ENCODE data around the gene RPN2.

RPN2 gene

GRCh38 chr20:37220731-37221130 lies 41.6 kb downstream of the RPN2 start:
- TF ChIP-seq CTCF (IDR thresholded peaks at IDR 0.05) = no peak

DNA sequence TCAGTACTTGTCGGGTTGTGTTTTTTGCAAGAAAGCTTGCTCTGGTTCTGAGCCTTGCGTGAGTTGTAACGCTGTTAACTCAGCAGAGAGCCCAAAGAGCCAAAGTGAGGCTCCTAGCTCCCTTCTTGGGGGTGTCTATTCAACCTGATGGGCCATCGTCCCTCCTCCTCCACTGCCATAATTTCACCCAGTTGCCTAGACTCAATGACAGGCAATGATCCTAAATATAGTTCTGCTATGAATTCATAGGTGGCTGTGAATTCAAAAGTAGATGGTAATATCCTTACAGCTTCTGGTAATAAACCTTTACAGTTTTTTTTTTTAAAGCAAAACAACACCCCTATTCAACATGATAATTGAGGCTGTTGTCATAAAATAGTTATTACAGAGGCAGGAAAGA lies 43.0 kb downstream of the RPN2 start:
- no peak for TF ChIP-seq CTCF (IDR thresholded peaks at IDR 0.05)

- no peak for TF ChIP-seq CTCF (IDR thresholded peaks at IDR 0.05)
These were observed 43.9 kb downstream of the RPN2 start for GRCh38 chr20:37223053-37223452.

DNA sequence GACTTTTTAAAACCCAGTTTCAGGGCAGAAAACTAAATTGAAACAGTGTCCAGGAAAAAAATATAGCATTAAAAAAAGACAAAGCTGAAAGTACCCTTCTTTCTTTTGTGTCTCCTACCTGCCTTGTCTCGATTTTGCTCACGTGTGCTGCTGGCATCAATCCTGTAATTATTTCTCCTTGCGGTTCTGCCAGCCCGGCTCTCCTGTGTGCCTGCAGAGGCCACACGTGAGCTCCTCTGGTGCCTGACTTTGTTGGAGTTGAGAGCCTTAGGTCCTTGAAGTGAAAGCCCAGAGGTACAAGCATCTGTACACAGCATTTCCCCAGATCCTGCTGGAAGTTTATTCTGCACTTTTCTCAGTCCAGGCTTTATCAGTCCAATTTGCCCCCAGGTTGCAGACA lies 46.0 kb downstream of the RPN2 start:
- TF ChIP-seq CTCF (IDR thresholded peaks at IDR 0.05) = no peak; the same call in 1 of the 2 replicates

- TF ChIP-seq CTCF (IDR thresholded peaks at IDR 0.05) = no peak
These were observed 47.8 kb downstream of the RPN2 start for GRCh38 chr20:37226889-37227288.

DNA sequence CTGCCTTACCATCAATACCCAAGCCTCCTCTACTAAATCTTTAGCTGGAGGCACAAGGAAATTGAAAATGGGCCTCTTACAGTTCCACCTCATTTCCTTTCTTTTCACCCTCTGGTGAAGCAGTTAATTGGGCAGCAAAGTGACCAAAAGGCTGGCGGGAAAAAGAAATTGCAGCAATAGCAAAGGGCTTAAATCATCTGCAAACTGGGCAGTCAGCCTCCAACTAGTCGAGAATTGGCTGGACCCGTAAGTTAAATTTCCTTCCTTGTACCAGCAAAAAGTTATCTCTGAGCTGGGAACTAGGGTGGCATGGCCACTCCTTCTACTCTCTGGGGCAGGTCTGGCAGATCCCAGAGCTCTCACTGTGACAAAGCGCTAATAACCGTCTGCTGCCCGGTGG lies 49.0 kb downstream of the RPN2 start:
- TF ChIP-seq CTCF (IDR thresholded peaks at IDR 0.05) = no peak

GRCh38 chr20:37228656-37229055 lies 49.5 kb downstream of the RPN2 start:
- no peak for TF ChIP-seq CTCF (IDR thresholded peaks at IDR 0.05)

GRCh38 chr20:37229357-37229756 lies 50.2 kb downstream of the RPN2 start:
- no peak for TF ChIP-seq CTCF (IDR thresholded peaks at IDR 0.05)
